ENCODE measurements around the gene TCF12.
"Not testable (repeated sequence)": the region's sequence is repeated elsewhere in the genome, so short reads cannot be mapped to it uniquely, and the experiment has no call there.

Gene TCF12

GRCh38 chr15:56948000-56948763 is 29.7 kb downstream of the TCF12 start:
- DNase-seq, result no peak

DNA sequence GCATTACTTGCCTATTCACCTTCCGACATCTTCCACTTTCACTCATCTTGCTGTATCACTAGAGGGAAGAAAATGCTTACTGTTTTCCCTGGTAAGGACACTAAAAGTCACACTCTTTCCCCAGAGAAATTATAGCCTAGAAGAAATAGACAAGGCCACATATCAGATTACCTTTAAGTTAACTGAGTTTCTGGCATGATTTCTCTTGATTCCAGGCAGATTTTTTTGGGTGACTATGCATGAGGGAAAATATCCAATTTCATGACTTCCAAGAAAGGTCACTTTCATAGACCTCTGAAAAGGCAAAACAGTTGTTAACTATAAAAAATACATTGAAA is 30.3 kb downstream of the TCF12 start:
- DNase-seq, result no peak

DNA sequence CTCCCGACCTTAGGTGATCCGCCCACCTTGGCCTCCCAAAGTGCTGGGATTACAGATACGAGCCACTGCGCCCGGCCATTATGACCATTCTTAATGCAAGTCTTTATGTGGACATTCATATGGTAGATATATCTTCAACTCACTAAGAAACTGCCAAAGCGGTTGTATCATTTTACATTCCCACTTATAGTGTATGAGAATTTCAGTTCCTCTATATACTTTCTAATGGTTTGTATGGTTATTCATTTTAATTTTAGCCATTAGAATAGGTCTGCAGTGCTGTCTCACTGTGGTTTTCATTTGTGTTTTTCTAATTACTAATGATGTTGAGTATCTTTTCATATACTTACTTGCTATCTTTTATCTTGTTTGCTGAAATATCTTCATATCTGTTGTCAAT is 32.5 kb downstream of the TCF12 start:
- DNase-seq, result no peak

DNA sequence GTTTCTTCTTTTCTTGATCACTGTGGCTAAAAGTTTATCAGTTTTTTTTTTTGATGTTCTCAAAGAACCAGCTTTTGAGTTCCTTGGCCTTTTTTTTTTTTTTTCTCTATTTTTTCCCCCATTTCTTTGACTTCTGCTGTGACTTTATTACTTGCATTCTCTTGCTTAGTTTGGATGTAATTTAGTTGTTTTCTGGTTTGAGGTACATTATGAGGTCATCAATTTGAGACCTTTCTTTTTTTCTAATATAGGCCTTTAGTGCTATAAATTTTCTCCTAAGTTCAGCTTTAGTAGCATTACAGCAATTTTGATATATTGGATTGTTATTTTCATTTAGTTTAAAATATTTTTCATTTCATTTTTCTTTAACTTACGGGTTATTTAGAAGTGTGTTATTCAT is 35.3 kb downstream of the TCF12 start:
- no peak for DNase-seq

GRCh38 chr15:56955011-56955410 is 36.6 kb downstream of the TCF12 start:
- not testable (repeated sequence) for DNase-seq

DNA sequence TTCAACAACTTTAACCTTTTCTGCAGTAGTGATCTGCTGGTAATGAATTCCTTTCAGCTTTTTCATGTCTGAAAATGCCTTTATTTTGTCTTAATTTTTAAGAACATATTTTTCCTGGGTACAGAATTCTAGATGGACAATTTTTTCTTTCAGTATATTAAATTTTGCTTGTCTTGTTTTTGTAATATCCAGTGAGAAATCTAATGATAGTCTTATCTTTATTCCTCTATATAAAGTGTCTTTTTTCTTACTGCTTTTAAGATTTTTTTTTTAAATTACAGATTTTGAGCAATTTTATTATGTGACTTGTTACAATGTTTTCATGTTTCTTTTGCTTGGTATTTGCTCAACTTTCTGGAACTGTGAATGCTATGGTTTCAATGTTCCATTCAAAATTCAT is 38.1 kb downstream of the TCF12 start:
- DNase-seq, result no peak

GRCh38 chr15:56957812-56958406 is 39.5 kb downstream of the TCF12 start:
- no peak for DNase-seq

DNA sequence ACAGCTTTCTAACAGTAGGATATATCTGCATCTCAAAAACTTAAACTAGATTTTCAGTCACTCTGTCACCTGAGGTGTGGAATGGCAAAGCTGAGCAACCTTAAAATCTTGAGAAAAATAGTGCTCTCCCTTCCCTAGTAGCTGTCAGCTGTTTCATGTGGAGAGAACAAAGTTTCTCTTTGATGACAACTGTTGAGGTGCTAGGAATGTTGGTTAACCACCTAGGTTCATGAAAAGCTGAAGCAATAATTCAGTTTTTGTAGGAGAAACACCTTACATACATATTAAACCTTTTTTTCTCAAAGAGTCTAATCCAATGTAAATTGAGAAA is 40.8 kb downstream of the TCF12 start:
- no peak for DNase-seq

- DNase-seq, result no peak
These were observed 41.7 kb downstream of the TCF12 start for GRCh38 chr15:56960116-56960515.

DNA sequence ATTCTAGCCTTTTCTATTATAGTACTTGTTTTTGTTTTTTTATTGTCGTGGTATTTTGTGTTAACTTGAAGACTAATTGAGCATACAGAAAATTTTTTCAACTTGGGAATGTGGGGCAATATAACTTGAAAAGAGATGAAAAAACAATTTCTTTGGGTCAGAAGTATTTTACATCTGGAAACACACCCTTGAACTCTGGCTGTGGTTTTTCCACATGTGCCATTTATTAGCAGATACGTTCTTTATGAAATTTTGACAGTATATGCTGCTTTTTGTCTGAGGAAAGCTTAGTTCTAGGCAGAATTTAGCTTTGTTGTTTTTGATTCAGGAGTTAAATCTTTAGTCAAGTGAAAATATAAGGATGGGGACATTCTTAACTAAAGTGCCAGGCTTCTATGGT is 44.7 kb downstream of the TCF12 start:
- DNase-seq, result no peak

DNA sequence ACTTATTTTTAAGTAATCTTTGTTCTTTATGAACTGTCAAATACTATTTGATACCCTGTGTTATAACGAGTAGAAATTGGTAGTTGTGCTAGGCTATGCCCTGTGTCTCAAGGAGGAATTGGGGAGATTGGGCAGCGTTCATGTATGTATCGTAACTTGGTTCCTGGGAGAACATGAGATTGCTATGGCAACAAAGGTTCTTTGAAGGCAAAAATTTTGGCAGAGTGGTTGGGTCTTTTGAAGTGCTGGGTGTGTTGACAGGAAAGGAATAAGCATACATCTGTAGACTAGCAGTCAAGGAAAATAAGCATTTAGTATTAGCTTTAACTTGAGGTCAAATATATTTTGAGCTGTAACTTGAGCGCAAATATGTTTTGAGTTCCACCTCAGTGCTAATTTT is 45.3 kb downstream of the TCF12 start:
- DNase-seq, result no peak

DNA sequence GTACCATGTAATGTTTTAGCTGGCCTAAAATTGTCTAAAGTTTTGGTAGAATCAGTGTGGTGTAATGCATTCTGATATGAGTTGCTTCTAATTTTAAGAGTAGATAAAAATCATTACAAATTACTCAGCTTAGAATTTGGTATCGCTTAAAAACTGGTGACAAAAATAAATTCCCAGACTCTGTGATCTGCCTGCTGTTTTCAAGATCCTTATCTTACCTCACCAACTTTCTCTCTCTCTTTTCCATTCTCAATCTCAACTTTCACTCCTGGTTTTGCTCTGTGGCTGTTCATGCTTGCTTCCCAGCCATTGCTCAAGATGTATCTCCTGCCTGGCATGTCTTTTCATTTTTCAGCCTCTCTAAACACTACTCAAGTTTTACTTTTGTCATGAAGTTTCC is 45.7 kb downstream of the TCF12 start:
- no peak for DNase-seq

DNA sequence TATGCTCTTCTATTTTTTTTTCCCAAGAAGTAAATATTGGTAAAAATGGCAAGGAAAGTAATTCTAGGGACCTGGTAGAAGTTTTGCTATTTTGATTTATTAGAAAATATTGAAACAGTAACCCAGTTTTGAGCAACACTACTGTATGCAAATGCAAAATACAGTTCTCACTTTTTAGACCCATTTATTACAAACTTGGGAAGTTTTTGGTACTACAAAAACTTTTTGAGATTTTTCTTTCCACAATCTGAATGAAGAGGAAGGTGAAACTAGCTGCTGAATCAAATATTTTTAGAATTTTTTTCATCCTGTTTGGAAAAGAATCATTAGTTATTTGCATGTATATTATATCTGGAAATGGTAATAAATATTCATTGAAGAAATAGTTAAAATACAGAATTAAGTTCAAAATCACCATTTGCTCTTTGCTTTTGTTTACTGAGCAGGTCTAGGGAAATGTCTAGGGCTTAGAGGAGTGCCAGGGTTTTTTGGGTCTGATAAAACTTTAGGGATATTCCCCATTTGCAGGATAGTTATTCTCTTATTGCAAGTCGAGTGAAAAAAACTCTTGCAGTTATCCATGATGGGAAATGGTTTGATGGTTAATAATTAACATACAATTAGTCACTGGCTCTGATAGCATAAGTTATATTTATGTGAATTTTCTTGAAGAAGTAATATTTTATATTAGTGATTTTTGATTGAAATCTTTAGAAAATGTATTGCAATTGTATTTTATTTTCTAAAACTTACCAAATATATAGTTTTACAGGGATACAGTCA is 47.0 kb downstream of the TCF12 start:
- no peak for DNase-seq

GRCh38 chr15:56967336-56967735 is 48.9 kb downstream of the TCF12 start:
- no peak for DNase-seq

DNA sequence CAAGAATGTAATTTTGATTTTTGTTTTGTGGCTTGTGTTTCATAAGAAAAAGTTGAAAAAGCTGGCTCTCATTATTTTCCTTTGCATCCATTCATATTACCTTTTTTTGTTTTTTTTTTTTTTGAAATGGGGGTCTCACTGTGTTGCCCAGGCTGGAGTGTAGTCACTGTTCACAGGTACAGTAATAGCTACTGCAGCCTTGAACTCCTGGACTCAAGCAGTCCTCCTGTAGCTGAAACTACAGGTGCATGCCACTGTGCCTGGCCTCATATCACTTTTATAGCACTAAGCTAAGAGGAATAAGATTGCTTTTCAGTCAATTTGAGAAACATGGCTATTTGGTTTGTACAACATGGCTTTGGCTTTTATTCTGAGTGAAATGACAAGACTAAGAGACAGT is 49.8 kb downstream of the TCF12 start:
- DNase-seq, result no peak

- no peak for DNase-seq
These were observed 50.4 kb downstream of the TCF12 start for GRCh38 chr15:56968821-56969220.

DNA sequence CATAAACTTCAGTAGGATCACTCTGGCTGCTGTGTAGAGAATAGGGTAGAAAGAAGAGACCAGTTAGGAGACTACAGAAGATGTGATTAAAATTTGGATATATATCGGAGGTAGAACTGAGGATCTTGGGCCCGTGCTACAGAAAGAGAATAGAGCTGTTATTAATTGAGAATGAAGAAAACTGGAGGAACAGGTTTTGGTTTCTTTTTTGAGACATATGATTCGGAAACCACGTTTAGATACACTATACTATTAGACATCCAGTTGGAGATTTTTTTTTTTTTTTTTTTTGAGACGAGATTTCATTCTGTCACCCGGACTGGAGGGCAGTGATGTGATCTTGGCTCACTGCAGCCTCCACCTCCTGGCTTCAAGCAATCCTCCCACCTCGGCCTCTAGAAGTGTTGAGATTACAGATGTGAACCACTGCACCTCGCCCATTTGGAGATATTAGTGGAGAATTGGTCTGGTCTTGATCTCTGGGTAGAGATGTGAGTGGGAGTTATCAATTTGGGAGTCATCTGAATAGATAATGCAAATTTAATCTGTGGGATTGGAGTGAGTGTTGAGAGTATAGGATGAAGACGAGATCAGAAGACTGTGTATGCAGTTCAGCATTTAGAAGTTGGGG is 50.9 kb downstream of the TCF12 start:
- no peak for DNase-seq

DNA sequence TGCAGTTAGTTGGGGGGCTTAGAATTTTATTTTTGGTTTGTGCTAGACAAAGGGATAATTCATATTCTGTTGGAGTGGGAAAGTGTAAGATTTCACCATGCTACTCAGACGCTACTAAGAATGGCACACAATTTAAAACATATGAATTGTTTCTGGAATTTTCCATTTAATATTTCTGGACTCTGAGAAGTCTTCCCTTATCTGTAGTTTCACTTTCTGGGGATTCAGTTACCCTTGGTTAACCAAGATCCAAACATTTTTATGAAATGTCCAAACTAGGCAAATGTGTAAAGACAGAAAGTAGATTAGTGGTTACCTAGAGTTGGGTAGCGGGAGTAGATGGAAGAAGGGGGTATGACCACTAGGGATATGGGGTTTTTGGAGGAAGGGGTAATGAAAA is 53.1 kb downstream of the TCF12 start:
- DNase-seq, result no peak

GRCh38 chr15:56972016-56972415 is 53.6 kb downstream of the TCF12 start:
- no peak for DNase-seq

DNA sequence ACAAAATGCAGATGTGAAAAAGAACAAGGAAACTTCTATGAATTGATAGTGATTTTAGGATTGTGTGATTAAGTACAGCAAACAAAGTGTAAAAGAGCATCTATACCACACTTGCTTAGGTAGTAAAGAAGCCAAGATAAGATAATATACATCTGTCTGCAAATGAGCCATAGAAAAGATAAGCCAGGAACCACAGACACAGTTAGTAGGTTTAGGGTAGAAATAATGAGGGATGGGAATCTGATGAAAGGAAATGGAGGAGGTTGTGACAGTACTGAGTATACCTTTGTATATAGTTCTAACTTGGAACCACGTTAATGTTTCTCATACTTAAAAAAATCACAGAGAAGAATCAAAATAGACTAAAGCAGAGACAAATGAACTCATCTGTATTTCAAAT is 54.0 kb downstream of the TCF12 start:
- DNase-seq, result no peak

GRCh38 chr15:56973463-56973862 is 55.0 kb downstream of the TCF12 start:
- DNase-seq, result no peak

- DNase-seq, result no peak
These were observed 58.8 kb downstream of the TCF12 start for GRCh38 chr15:56977232-56977631.

- DNase-seq, result no peak
These were observed 60.6 kb downstream of the TCF12 start for GRCh38 chr15:56978898-56979662.

Data from stimulated activated CD4-positive, alpha-beta T cell treated with anti-CD3 and anti-CD28 coated beads, Interleukin-4, amount 100 ng/mL, for 1 hour (primary cell).